PFSK-1 (cell line): Measurements from ENCODE around the gene FBXL13.

ENCODE experiments used
- FOXP2 ChIP-seq: optimal IDR thresholded peaks from 2 replicates; pipeline ENCODE3; 2011; ENCODE audit warnings: borderline replicate concordance, control low read depth, inconsistent platforms; ENCODE audit not compliant: insufficient read depth; ENCODE audit errors: extremely low read length, extremely low read depth
- POLR2AphosphoS5 ChIP-seq: IDR thresholded peaks from 2 replicates; pipeline ENCODE4 v1.6.1; 2012; ENCODE audit warnings: low read depth, mild to moderate bottlenecking, control low read depth, low read length, moderate library complexity
- SIN3A ChIP-seq: IDR thresholded peaks from 2 replicates; pipeline ENCODE4 v1.6.1; 2012; ENCODE audit warnings: mild to moderate bottlenecking, low read length, moderate library complexity, borderline replicate concordance; ENCODE audit not compliant: insufficient read depth
- TAF1 ChIP-seq: IDR thresholded peaks from 2 replicates; pipeline ENCODE4 v1.6.1; 2012; ENCODE audit warnings: low read length, control low read depth, borderline replicate concordance; ENCODE audit not compliant: insufficient read depth
- TF ChIP-seq, protein P1 (sequence below), 2 experiments: IDR thresholded peaks; 2 replicates each; pipeline versions ENCODE4 v1.6.1 to v1.8.0; 2011 to 2012; ENCODE audit warnings: low read depth in 2 of 2, low read length in 2 of 2, control low read depth in 1 of 2, inconsistent platforms in 1 of 2, mild to moderate bottlenecking in 1 of 2, moderate library complexity in 1 of 2; ENCODE audit not compliant: insufficient read depth in 1 of 2

DNA sequence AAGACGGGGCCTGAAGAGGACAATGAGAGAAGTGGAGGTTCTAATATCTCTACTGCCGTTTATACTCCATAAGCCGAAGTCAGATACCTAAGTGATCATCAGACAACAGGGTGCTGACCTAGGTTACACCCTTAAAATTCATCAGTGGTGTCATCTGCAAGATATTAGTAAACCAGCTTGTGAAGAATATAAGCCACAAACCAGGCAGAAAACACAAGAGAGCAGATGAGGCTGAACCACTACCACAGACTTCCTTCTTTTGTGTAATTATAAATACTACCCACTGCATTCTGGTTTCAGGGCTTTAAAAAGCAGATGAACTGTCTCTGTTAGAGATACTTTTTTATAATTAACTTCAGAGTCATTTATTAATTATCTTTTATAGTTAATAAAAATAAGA lies 230.7 kb downstream of the FBXL13 start:
- TF ChIP-seq, protein P1, sequence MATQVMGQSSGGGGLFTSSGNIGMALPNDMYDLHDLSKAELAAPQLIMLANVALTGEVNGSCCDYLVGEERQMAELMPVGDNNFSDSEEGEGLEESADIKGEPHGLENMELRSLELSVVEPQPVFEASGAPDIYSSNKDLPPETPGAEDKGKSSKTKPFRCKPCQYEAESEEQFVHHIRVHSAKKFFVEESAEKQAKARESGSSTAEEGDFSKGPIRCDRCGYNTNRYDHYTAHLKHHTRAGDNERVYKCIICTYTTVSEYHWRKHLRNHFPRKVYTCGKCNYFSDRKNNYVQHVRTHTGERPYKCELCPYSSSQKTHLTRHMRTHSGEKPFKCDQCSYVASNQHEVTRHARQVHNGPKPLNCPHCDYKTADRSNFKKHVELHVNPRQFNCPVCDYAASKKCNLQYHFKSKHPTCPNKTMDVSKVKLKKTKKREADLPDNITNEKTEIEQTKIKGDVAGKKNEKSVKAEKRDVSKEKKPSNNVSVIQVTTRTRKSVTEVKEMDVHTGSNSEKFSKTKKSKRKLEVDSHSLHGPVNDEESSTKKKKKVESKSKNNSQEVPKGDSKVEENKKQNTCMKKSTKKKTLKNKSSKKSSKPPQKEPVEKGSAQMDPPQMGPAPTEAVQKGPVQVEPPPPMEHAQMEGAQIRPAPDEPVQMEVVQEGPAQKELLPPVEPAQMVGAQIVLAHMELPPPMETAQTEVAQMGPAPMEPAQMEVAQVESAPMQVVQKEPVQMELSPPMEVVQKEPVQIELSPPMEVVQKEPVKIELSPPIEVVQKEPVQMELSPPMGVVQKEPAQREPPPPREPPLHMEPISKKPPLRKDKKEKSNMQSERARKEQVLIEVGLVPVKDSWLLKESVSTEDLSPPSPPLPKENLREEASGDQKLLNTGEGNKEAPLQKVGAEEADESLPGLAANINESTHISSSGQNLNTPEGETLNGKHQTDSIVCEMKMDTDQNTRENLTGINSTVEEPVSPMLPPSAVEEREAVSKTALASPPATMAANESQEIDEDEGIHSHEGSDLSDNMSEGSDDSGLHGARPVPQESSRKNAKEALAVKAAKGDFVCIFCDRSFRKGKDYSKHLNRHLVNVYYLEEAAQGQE (IDR thresholded peaks at IDR 0.05; ENCODE audit: insufficient read depth in 1 of 2, low read depth in 2 of 2, low read length in 2 of 2) = no peak
- no peak for TF ChIP-seq POLR2AphosphoS5
- TF ChIP-seq TAF1 = no peak
- TF ChIP-seq SIN3A = no peak
- no peak for TF ChIP-seq FOXP2
